Measurements from ENCODE around the gene GSTO1. TPM values are rescaled to one million over a fixed set of nuclear protein-coding genes. Genes with fewer than 3 reads are reported as not detected.

GSTO1 gene
- total and polyA plus RNA-seq, 2 of the 13 experiments (the other 11 are each of a cell fraction or from before 2014, with no cell fraction given) = 228 to 300 TPM

GRCh38 chr10:104231784-104232612 is 22.7 kb upstream of the GSTO1 start, which contains the start of gene CFAP43 (continued):
- TF ChIP-seq, protein P1, sequence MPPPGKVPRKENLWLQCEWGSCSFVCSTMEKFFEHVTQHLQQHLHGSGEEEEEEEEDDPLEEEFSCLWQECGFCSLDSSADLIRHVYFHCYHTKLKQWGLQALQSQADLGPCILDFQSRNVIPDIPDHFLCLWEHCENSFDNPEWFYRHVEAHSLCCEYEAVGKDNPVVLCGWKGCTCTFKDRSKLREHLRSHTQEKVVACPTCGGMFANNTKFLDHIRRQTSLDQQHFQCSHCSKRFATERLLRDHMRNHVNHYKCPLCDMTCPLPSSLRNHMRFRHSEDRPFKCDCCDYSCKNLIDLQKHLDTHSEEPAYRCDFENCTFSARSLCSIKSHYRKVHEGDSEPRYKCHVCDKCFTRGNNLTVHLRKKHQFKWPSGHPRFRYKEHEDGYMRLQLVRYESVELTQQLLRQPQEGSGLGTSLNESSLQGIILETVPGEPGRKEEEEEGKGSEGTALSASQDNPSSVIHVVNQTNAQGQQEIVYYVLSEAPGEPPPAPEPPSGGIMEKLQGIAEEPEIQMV (CRISPR knock-in tag; IDR thresholded peaks at IDR 0.05; ENCODE audit: low read depth) = peak; percentile 88
- TF ChIP-seq MTA3 (CRISPR knock-in tag; IDR thresholded peaks at IDR 0.05) (no peak), REPIN1 (CRISPR knock-in tag; IDR thresholded peaks at IDR 0.05; ENCODE audit: borderline replicate concordance, low read depth) (peak; percentile 80; the same call in 1 of the 2 replicates), TAF15 (IDR thresholded peaks at IDR 0.05; ENCODE audit: low read depth, low read length, poor library complexity, severe bottlenecking) (no peak), ZNF282 (IDR thresholded peaks at IDR 0.05; ENCODE audit: partially characterized antibody) (no peak), TRIM22 (IDR thresholded peaks at IDR 0.05) (no peak), NR2F2 (IDR thresholded peaks at IDR 0.05; ENCODE audit: borderline replicate concordance, low read depth) (no peak), HOXA7 (CRISPR knock-in tag; IDR thresholded peaks at IDR 0.05) (no peak; the same call in 1 of the 2 replicates), PAWR (CRISPR knock-in tag; IDR thresholded peaks at IDR 0.05; ENCODE audit: borderline replicate concordance) (no peak), EZH2 (conservative IDR thresholded peaks at IDR 0.05; ENCODE audit: low read depth, low read length) (no peak), ZNF549 (CRISPR knock-in tag; IDR thresholded peaks at IDR 0.05) (no peak), ZNF564 (CRISPR knock-in tag; IDR thresholded peaks at IDR 0.05) (no peak), NCOA2 (CRISPR knock-in tag; IDR thresholded peaks at IDR 0.05) (0 out of 2 replicates have a peak, but pooled peaks have one; percentile 15), PAF1 (CRISPR knock-in tag; IDR thresholded peaks at IDR 0.05) (no peak), DNMT3B (CRISPR knock-in tag; conservative IDR thresholded peaks at IDR 0.05) (no peak), MYC (CRISPR knock-in tag; IDR thresholded peaks at IDR 0.05; ENCODE audit: borderline replicate concordance) (peak; percentile 56; the same call in 1 of the 2 replicates), CHD2 (IDR thresholded peaks at IDR 0.05; ENCODE audit: low read depth, low read length) (peak; percentile 74), ZNF850 (CRISPR knock-in tag; conservative IDR thresholded peaks at IDR 0.05) (no peak), ZNF30 (CRISPR knock-in tag; IDR thresholded peaks at IDR 0.05) (no peak), SMAD3 (CRISPR knock-in tag; IDR thresholded peaks at IDR 0.05) (no peak), ARNT (IDR thresholded peaks at IDR 0.05) (no peak), ZNF790 (CRISPR knock-in tag; IDR thresholded peaks at IDR 0.05; ENCODE audit: borderline replicate concordance) (no peak), ZBTB3 (CRISPR knock-in tag; IDR thresholded peaks at IDR 0.05; ENCODE audit: borderline replicate concordance, low read depth) (0 out of 2 replicates have a peak, but pooled peaks have one; percentile 49)
- TF ChIP-seq, protein P2, sequence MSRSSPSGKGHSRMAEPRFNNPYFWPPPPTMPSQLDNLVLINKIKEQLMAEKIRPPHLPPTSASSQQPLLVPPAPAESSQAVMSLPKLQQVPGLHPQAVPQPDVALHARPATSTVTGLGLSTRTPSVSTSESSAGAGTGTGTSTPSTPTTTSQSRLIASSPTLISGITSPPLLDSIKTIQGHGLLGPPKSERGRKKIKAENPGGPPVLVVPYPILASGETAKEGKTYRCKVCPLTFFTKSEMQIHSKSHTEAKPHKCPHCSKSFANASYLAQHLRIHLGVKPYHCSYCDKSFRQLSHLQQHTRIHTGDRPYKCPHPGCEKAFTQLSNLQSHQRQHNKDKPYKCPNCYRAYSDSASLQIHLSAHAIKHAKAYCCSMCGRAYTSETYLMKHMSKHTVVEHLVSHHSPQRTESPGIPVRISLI (CRISPR knock-in tag; IDR thresholded peaks at IDR 0.05; ENCODE audit: borderline replicate concordance) = peak; percentile 60
- TF ChIP-seq, protein P3, sequence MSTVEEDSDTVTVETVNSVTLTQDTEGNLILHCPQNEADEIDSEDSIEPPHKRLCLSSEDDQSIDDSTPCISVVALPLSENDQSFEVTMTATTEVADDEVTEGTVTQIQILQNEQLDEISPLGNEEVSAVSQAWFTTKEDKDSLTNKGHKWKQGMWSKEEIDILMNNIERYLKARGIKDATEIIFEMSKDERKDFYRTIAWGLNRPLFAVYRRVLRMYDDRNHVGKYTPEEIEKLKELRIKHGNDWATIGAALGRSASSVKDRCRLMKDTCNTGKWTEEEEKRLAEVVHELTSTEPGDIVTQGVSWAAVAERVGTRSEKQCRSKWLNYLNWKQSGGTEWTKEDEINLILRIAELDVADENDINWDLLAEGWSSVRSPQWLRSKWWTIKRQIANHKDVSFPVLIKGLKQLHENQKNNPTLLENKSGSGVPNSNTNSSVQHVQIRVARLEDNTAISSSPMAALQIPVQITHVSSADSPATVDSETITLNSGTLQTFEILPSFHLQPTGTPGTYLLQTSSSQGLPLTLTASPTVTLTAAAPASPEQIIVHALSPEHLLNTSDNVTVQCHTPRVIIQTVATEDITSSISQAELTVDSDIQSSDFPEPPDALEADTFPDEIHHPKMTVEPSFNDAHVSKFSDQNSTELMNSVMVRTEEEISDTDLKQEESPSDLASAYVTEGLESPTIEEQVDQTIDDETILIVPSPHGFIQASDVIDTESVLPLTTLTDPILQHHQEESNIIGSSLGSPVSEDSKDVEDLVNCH (CRISPR knock-in tag; IDR thresholded peaks at IDR 0.05) = peak; percentile 84; the same call in 1 of the 2 replicates

Data from HepG2 (cell line).